ENCODE results near the gene CD46. TPM values are rescaled to one million over a fixed set of nuclear protein-coding genes. Genes with fewer than 3 reads are reported as not detected.

Gene CD46
- total RNA-seq, 1 experiment from 2014 or later, result 100 TPM

DNA sequence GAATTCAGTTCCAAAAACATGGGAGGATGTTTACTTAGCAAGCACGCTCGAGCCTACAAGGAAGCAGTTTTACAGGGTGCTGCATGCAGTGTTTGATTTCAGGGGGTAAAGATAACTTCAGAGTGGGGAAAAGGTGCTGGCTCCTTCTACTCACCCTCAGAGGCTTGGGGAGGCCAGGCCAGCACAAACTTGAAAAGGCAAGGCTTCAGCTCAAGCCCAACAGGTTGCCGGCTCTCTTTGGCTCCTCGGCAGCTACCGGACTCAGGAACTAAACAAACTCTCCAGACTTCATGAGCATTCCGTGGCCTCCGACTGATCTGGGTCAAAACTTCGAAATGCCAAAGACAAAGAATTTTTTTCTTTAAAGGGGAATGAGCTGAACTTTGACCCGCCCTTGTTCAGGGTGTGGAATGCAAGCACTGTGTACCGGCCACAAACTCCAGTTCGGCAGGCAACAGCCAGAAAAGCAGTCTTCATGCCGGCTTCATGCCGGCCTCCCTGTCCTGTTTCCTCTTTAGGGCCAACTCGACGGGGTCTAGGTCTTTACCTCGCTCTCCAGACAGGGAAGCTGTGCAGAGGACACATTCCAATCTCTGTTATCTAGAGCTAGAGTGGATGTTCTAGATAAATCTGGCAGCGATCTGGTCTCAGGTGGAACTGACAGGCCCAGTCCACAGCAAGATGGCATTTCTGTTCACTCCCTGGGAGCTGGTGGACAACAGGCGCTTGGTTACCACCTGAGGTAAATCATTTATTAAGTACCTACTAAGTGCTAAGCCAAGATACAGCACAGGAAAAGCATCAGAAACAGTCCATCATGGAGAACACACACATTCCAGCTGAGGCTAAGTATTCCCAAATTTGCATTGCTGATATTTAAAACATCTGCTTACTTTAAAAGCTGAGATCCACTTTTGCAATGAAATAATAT lies 75.0 kb downstream of the CD46 start:
- Histone ChIP-seq H3K4me2 (ENCODE audit: low read length) (no peak overlapping the region), H2AFZ (ENCODE audit: low read depth, low read length, poor library complexity, severe bottlenecking) (no peak overlapping the region), H3K9me3 (ENCODE audit: control insufficient read depth in 1 of 2, insufficient read depth in 1 of 2, low read depth in 1 of 2, low read length in 2 of 2) (no peaks in the 10 kb centered on the region), H3K27me3 (ENCODE audit: insufficient read depth, low read length) (no peaks in the 10 kb centered on the region), H3K4me3 (replicated peaks in 1 of 2; ENCODE audit: low read depth in 1 of 2, low read length in 2 of 2) (no peak overlapping the region), H3K4me1 (ENCODE audit: control insufficient read depth in 1 of 2, insufficient read depth in 2 of 2, low read length in 2 of 2) (peaks cover 8% of the 10 kb centered on the region in 2 experiments; a peak in 2 of 4 replicates), H4K20me1 (ENCODE audit: insufficient read depth) (no peaks in the 10 kb centered on the region), H3K79me2 (ENCODE audit: insufficient read depth, low read length) (peaks cover 36% of the 10 kb centered on the region), H3K27ac (ENCODE audit: low read depth, low read length) (no peak overlapping the region), H3K9me2 (ENCODE audit: insufficient read depth) (no peaks in the 10 kb centered on the region), H3K36me3 (ENCODE audit: control insufficient read depth in 1 of 2, insufficient read depth in 2 of 2, low read length in 2 of 2) (no peaks in the 10 kb centered on the region), H3K9ac (ENCODE audit: low read length) (no peak overlapping the region)
- DNase-seq (ENCODE audit: low read depth, low spot score) (no peak), ATAC-seq (no peak)
- TF ChIP-seq CEBPB (IDR thresholded peaks at IDR 0.05; ENCODE audit: low read depth) (no peak), TCF7L2 (IDR thresholded peaks at IDR 0.05; ENCODE audit: borderline replicate concordance, extremely low read depth, insufficient read depth, insufficient read length) (no peak)
- TF ChIP-seq, protein P1, sequence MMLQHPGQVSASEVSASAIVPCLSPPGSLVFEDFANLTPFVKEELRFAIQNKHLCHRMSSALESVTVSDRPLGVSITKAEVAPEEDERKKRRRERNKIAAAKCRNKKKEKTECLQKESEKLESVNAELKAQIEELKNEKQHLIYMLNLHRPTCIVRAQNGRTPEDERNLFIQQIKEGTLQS (IDR thresholded peaks at IDR 0.05), result no peak
- RAD21 ChIA-PET (ENCODE audit: low non-redundant PET in 1 of 2, low total read pairs in 2 of 2, uncharacterized antibody in 2 of 2, unreplicated experiment in 2 of 2), result no interaction called here
- intact Hi-C loops (cut with micrococcal nuclease), result no loop called here
- POLR2A ChIA-PET, result no interaction called here
- BruUV-seq (replicated peaks), result no TSS peak
- CTCF ChIA-PET, result interaction anchor here (1.2 to 4.1 kb wide), 2 partner anchors 14 to 50 kb away, joined by 3 to 17 read pairs; no protein-coding TSS in a partner anchor

DNA sequence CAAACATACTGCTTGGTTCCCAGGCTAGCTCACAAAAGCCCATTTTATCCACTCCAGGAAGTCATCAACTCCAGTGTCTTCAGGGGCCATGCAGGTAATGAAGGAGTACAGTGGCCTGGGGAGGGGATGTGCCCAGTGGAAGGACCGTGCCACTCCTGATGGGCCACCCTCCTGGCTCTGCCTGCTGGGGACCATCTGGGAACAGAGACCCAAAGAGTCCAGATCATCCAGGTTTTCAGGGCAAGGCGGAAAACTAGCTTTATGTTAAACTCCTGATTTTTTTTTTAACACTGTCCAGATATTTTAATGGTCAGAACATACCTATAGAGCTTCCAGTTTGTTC lies 75.6 kb downstream of the CD46 start:
- no TSS peak for BruUV-seq (replicated peaks)
- intact Hi-C loops (cut with micrococcal nuclease), result no loop called here
- H3K9me2 ChIP-seq (ENCODE audit: insufficient read depth), result no peaks in the 10 kb centered on the region
- no peaks in the 10 kb centered on the region for H3K27me3 ChIP-seq (ENCODE audit: insufficient read depth, low read length)
- POLR2A ChIA-PET, result no interaction called here
- H3K9me3 ChIP-seq (ENCODE audit: control insufficient read depth in 1 of 2, insufficient read depth in 1 of 2, low read depth in 1 of 2, low read length in 2 of 2), result no peaks in the 10 kb centered on the region
- no peak overlapping the region for H3K27ac ChIP-seq (ENCODE audit: low read depth, low read length)
- DNase-seq (ENCODE audit: low read depth, low spot score) (no peak), ATAC-seq (no peak)
- no peaks in the 10 kb centered on the region for H3K36me3 ChIP-seq (ENCODE audit: control insufficient read depth in 1 of 2, insufficient read depth in 2 of 2, low read length in 2 of 2)
- no peaks in the 10 kb centered on the region for H4K20me1 ChIP-seq (ENCODE audit: insufficient read depth)
- peaks cover 8% of the 10 kb centered on the region in 2 experiments; a peak in 2 of 4 replicates for H3K4me1 ChIP-seq (ENCODE audit: control insufficient read depth in 1 of 2, insufficient read depth in 2 of 2, low read length in 2 of 2)
- no peak overlapping the region for H3K9ac ChIP-seq (ENCODE audit: low read length)
- CTCF ChIA-PET, result interaction anchor here (1.2 to 4.1 kb wide), 2 partner anchors 13 to 49 kb away, joined by 3 to 17 read pairs; no protein-coding TSS in a partner anchor
- H3K4me2 ChIP-seq (ENCODE audit: low read length), result no peak overlapping the region
- H3K4me3 ChIP-seq (replicated peaks in 1 of 2; ENCODE audit: low read depth in 1 of 2, low read length in 2 of 2), result no peak overlapping the region
- RAD21 ChIA-PET (ENCODE audit: low non-redundant PET in 1 of 2, low total read pairs in 2 of 2, uncharacterized antibody in 2 of 2, unreplicated experiment in 2 of 2), result no interaction called here
- H2AFZ ChIP-seq (ENCODE audit: low read depth, low read length, poor library complexity, severe bottlenecking), result no peak overlapping the region
- peaks cover 37% of the 10 kb centered on the region for H3K79me2 ChIP-seq (ENCODE audit: insufficient read depth, low read length)
- TF ChIP-seq SRF (IDR thresholded peaks at IDR 0.05; ENCODE audit: low read depth), result no peak
- no peak for TF ChIP-seq FOSL1 (IDR thresholded peaks at IDR 0.05; ENCODE audit: low read depth)
- no peak for TF ChIP-seq ZFX (IDR thresholded peaks at IDR 0.05)
- no peak for TF ChIP-seq TCF7L2 (IDR thresholded peaks at IDR 0.05; ENCODE audit: borderline replicate concordance, extremely low read depth, insufficient read depth, insufficient read length)
- no peak for TF ChIP-seq ELF1 (IDR thresholded peaks at IDR 0.05; ENCODE audit: borderline replicate concordance, low read depth)
- TF ChIP-seq, protein P2, sequence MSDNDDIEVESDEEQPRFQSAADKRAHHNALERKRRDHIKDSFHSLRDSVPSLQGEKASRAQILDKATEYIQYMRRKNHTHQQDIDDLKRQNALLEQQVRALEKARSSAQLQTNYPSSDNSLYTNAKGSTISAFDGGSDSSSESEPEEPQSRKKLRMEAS (IDR thresholded peaks at IDR 0.05), result no peak
- no peak for TF ChIP-seq SP1 (IDR thresholded peaks at IDR 0.05; ENCODE audit: low read depth)
- no peak for TF ChIP-seq EZH2 (IDR thresholded peaks at IDR 0.05)
- TF ChIP-seq JUND (IDR thresholded peaks at IDR 0.05), result no peak
- TF ChIP-seq, protein P3, sequence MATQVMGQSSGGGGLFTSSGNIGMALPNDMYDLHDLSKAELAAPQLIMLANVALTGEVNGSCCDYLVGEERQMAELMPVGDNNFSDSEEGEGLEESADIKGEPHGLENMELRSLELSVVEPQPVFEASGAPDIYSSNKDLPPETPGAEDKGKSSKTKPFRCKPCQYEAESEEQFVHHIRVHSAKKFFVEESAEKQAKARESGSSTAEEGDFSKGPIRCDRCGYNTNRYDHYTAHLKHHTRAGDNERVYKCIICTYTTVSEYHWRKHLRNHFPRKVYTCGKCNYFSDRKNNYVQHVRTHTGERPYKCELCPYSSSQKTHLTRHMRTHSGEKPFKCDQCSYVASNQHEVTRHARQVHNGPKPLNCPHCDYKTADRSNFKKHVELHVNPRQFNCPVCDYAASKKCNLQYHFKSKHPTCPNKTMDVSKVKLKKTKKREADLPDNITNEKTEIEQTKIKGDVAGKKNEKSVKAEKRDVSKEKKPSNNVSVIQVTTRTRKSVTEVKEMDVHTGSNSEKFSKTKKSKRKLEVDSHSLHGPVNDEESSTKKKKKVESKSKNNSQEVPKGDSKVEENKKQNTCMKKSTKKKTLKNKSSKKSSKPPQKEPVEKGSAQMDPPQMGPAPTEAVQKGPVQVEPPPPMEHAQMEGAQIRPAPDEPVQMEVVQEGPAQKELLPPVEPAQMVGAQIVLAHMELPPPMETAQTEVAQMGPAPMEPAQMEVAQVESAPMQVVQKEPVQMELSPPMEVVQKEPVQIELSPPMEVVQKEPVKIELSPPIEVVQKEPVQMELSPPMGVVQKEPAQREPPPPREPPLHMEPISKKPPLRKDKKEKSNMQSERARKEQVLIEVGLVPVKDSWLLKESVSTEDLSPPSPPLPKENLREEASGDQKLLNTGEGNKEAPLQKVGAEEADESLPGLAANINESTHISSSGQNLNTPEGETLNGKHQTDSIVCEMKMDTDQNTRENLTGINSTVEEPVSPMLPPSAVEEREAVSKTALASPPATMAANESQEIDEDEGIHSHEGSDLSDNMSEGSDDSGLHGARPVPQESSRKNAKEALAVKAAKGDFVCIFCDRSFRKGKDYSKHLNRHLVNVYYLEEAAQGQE (IDR thresholded peaks at IDR 0.05; ENCODE audit: low read depth), result no peak
- no peak for TF ChIP-seq EGR1 (IDR thresholded peaks at IDR 0.05; ENCODE audit: low read depth)
- no peak for TF ChIP-seq CEBPB (IDR thresholded peaks at IDR 0.05; ENCODE audit: low read depth)
- no peak for TF ChIP-seq SIN3A (IDR thresholded peaks at IDR 0.05; ENCODE audit: low read depth)

All from HCT116 (cell line).